Fibroblast of lung (primary cell): ENCODE measurements around the gene TMEM131. TPM values are rescaled to one million over a fixed set of nuclear protein-coding genes. Genes with fewer than 3 reads are reported as not detected.

Experiments
- DNase-seq, 2 donors: peaks; one replicate each; pipeline versions ENCODE4 v3.0.0 to v3.0.0-alpha.2; 2010; ENCODE audit warnings: low read depth in 2 of 2
- H2AFZ ChIP-seq: 2 replicates; pipeline ENCODE4 v1.5.1; 2012; ENCODE audit warnings: low read length, control low read depth, inconsistent platforms
- H3K27ac ChIP-seq: 2 replicates; pipeline ENCODE4 v1.5.1; 2011; ENCODE audit warnings: low read length, control low read depth; ENCODE audit not compliant: insufficient read depth
- H3K27me3 ChIP-seq: 2 replicates; pipeline ENCODE4 v1.5.1; 2011; ENCODE audit warnings: mild to moderate bottlenecking, low read length; ENCODE audit not compliant: control insufficient read depth, insufficient read depth
- H3K36me3 ChIP-seq: 2 replicates; pipeline ENCODE4 v1.5.1; 2011; ENCODE audit warnings: low read length; ENCODE audit not compliant: control insufficient read depth, insufficient read depth
- H3K4me1 ChIP-seq: 2 replicates; pipeline ENCODE4 v1.5.1; 2011; ENCODE audit warnings: low read length; ENCODE audit not compliant: control insufficient read depth, insufficient read depth; ENCODE audit errors: extremely low read depth
- H3K4me2 ChIP-seq: 2 replicates; pipeline ENCODE4 v1.5.1; 2011; ENCODE audit warnings: low read length, control low read depth; ENCODE audit not compliant: insufficient read depth; ENCODE audit errors: extremely low read depth
- H3K4me3 ChIP-seq, 4 experiments: fragments of 200-600 bp in 1 of 4; sonication (generic) in 1 of 4; replicated peaks in 1 of 4; 2 replicates each; pipeline ENCODE4 v1.5.1; 2011 to 2016; ENCODE audit warnings: low read length in 4 of 4, low read depth in 3 of 4, mild to moderate bottlenecking in 3 of 4, control low read depth in 2 of 4, inconsistent platforms in 1 of 4, mixed read lengths in 1 of 4; ENCODE audit not compliant: insufficient read depth in 1 of 4; ENCODE audit errors: control extremely low read depth in 1 of 4
- H3K79me2 ChIP-seq: 2 replicates; pipeline ENCODE4 v1.5.1; 2012; ENCODE audit warnings: mild to moderate bottlenecking, low read length, inconsistent platforms; ENCODE audit not compliant: control insufficient read depth, insufficient read depth
- H3K9ac ChIP-seq: 2 replicates; pipeline ENCODE4 v1.5.1; 2011; ENCODE audit warnings: mild to moderate bottlenecking, low read length, control low read depth; ENCODE audit not compliant: insufficient read depth
- H3K9me3 ChIP-seq: 2 replicates; pipeline ENCODE4 v1.5.1; 2012; ENCODE audit warnings: low read depth, low read length; ENCODE audit not compliant: control insufficient read depth, insufficient read depth
- H4K20me1 ChIP-seq: 2 replicates; pipeline ENCODE4 v1.5.1; 2011; ENCODE audit warnings: low read length; ENCODE audit not compliant: control insufficient read depth, insufficient read depth; ENCODE audit errors: extremely low read depth
- CTCF ChIP-seq, 2 donors: IDR thresholded peaks in 1 of 2; conservative IDR thresholded peaks in 1 of 2; 1 replicate in 1 of 2; 2 replicates in 1 of 2; pipeline ENCODE4 v1.5.1; 2011 to 2012; ENCODE audit warnings: low read length in 2 of 2, control low read depth in 1 of 2, inconsistent platforms in 1 of 2, low read depth in 1 of 2, mild to moderate bottlenecking in 1 of 2
- EZH2 ChIP-seq: IDR thresholded peaks from 2 replicates; pipeline ENCODE4 v1.5.1; 2012; ENCODE audit warnings: low read length, control low read depth, mild to moderate bottlenecking; ENCODE audit errors: missing control alignments
- polyA plus RNA-seq, 2 donors: library from polyadenylated mRNA; depleted of rRNA in 1 of 2; stranded (reverse) in 1 of 2; unstranded in 1 of 2; fragments of >200 nt; gene quantifications; 2 replicates each; pipeline ENCODE4 v1.2.1, GENCODE V29; 2011 to 2012; ENCODE audit warnings: missing spikeins in 1 of 2
- total RNA-seq: library from RNA; depleted of rRNA; stranded (reverse); fragments of >200 nt; gene quantifications from 2 replicates; pipeline ENCODE4 v1.2.1, GENCODE V29; 2014

Gene TMEM131
- total and polyA plus RNA-seq, 2 donors (not counting 1 experiment from before 2014, with no cell fraction given): 18.1 to 32.4 TPM

- DNase-seq: no peak
- no peak overlapping the region for H3K9ac ChIP-seq
- H3K4me3 ChIP-seq: no peak overlapping the region
- H3K27me3 ChIP-seq: peaks cover 6% of the 10 kb centered on the region
- no peaks in the 10 kb centered on the region for H3K79me2 ChIP-seq
- no peak overlapping the region for H3K27ac ChIP-seq
- H3K4me2 ChIP-seq: no peak overlapping the region
- H3K9me3 ChIP-seq: no peaks in the 10 kb centered on the region
- TF ChIP-seq CTCF (conservative IDR thresholded peaks at IDR 0.05 in 1 of 2, IDR thresholded peaks at IDR 0.05 in 1 of 2; ENCODE audit: low read depth in 1 of 2, low read length in 2 of 2) (no peak), EZH2 (no peak)
- H3K4me1 ChIP-seq: no peaks in the 10 kb centered on the region
- no peaks in the 10 kb centered on the region for H4K20me1 ChIP-seq
- no peak overlapping the region for H2AFZ ChIP-seq
- no peaks in the 10 kb centered on the region for H3K36me3 ChIP-seq
These were observed 288.2 kb downstream of the TMEM131 start for GRCh38 chr2:97707362-97708047.

- Histone ChIP-seq H3K4me3 (no peak overlapping the region), H3K27me3 (peaks cover 6% of the 10 kb centered on the region), H2AFZ (no peak overlapping the region), H3K4me2 (no peak overlapping the region), H3K27ac (no peak overlapping the region), H3K9ac (no peak overlapping the region), H4K20me1 (no peaks in the 10 kb centered on the region), H3K9me3 (no peaks in the 10 kb centered on the region), H3K36me3 (no peaks in the 10 kb centered on the region), H3K79me2 (no peaks in the 10 kb centered on the region), H3K4me1 (no peaks in the 10 kb centered on the region)
- TF ChIP-seq EZH2: no peak
- no peak for DNase-seq
These were observed 288.9 kb downstream of the TMEM131 start for GRCh38 chr2:97706708-97707345.

Other genes starting within 250 kb of the TMEM131 start
- 0.17 and 0.26 TPM in 2 replicates for gene VWA3B, start 91.2 kb upstream of the TMEM131 start, total RNA-seq
- not detected in 2 replicates for gene VWA3B, start 91.2 kb upstream of the TMEM131 start, polyA plus RNA-seq